WI38 (cell line): Measurements from ENCODE around the gene RRP1.

ENCODE experiments used
- H3K4me3 ChIP-seq: 2 replicates; pipeline ENCODE4 v1.5.1; 2011; ENCODE audit warnings: low read depth, mild to moderate bottlenecking, control low read depth, low read length
- TF ChIP-seq, protein P1 (sequence below): IDR thresholded peaks from 2 replicates; pipeline ENCODE4 v1.5.1; 2012; ENCODE audit warnings: low read depth, mild to moderate bottlenecking, control low read depth, low read length

Gene RRP1

DNA sequence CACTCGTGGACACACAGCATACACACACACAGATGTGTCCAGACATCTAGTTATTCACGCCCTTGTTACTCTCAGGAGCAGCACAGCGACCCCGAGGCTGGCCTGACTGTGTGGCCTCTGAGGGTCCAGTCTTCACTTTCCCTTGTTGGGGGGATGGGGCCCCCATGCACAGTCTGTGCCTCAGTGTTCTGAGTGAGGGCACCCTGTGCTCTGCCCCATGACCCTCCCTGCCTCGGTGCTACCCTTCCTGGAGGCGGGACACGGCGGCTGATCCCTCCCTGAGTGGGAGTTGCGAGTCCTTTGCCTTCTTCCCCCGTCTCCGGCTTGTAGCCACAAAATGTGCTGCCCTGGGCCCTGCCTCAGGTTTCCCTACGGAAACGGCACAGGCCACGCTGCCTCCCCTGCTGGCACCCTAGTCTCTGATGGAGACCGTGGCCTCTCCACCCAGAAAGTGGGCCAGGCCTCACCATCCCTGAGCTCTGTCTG is 21.8 kb upstream of the RRP1 start:
- no peak overlapping the region for H3K4me3 ChIP-seq
- TF ChIP-seq, protein P1, sequence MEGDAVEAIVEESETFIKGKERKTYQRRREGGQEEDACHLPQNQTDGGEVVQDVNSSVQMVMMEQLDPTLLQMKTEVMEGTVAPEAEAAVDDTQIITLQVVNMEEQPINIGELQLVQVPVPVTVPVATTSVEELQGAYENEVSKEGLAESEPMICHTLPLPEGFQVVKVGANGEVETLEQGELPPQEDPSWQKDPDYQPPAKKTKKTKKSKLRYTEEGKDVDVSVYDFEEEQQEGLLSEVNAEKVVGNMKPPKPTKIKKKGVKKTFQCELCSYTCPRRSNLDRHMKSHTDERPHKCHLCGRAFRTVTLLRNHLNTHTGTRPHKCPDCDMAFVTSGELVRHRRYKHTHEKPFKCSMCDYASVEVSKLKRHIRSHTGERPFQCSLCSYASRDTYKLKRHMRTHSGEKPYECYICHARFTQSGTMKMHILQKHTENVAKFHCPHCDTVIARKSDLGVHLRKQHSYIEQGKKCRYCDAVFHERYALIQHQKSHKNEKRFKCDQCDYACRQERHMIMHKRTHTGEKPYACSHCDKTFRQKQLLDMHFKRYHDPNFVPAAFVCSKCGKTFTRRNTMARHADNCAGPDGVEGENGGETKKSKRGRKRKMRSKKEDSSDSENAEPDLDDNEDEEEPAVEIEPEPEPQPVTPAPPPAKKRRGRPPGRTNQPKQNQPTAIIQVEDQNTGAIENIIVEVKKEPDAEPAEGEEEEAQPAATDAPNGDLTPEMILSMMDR = no peak

DNA sequence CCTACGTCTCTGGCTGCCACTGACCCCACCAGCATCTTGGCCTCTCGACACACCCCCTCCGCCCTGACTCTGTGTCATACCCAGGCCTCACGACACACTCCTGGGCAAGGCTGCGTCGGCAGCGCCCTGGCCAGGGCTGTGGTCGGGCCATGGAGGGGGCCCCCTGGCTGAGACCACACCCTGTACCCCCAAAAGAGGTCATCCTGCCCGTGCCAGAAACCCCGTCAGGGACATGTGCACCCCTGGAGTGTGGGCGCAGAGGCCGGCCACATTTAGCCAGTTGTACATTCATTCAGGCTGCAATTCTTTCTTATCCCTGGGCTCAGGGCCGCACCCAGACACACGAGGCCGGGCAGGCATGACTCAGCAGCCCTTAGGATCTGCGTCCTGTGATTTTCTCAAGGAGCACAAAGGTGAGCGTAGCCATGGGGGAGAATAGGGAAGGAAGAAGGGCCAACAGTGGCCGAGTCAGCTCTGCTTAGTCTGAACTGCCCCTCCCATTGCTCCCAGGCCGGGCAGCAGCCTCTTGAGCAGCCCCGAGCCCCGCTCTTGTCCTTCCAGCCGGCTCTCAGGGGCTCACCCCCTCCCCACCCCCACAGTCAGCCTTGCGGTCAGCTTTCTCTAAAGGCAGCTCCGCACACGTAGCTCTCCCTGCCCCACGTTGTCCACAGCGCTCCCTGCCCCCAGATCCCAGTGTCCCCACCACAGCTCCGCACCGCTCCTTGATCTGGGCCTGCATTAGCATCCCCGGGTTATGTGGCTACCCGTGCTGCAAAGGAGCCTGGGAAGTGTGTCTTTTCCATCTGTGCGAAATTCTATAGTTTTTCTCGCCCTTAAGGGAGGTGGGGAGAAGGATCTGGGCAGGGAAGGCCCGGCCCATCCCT is 21.2 kb upstream of the RRP1 start:
- H3K4me3 ChIP-seq = no peak overlapping the region
- TF ChIP-seq, protein P1 = no peak

DNA sequence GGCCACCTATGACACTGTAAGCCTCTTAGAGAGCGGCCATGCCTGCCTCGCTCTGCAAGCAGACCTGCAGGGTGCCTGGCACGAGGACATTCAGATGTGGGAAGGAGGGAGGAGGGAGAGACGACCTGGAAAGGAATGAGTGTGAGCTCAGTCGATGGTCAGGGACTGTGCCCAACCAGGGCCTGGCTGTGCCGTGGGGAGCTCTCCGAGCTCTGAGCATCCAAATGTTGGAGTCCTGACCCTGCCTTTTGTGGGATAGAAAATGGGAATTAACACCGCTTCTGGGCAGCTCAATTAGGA is 20.6 kb upstream of the RRP1 start:
- H3K4me3 ChIP-seq = no peak overlapping the region
- TF ChIP-seq, protein P1 = no peak

DNA sequence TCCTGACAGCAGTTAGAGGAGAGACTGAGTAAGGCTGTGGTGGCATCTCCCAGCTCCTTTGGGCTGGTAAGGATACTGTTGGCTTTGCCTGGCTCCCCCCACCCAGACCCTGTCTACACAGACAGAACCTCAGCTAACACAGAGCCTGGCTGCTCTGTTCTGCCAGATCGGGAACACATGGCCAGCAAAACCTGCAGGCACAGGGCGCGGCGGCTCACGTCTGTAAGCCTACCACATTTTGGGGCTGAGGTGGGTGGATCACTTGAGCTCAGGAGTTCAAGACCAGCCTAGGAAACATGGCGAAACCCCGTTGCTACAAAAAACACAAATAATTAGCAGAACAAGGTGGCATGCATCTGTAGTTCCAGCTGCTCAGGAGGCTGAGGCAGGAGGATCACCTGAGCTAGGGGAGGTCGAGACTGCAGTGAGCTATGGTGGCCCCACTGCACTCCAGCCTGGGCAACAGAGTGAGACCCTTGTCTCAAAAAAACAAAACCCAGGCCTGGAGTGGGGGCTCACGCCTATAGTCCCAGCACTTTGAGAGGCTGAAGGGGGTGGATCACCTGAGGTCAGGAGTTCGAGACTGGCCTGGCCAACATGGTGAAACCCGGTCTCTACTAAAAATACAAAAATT is 19.9 kb upstream of the RRP1 start:
- no peak overlapping the region for H3K4me3 ChIP-seq
- TF ChIP-seq, protein P1 = no peak

DNA sequence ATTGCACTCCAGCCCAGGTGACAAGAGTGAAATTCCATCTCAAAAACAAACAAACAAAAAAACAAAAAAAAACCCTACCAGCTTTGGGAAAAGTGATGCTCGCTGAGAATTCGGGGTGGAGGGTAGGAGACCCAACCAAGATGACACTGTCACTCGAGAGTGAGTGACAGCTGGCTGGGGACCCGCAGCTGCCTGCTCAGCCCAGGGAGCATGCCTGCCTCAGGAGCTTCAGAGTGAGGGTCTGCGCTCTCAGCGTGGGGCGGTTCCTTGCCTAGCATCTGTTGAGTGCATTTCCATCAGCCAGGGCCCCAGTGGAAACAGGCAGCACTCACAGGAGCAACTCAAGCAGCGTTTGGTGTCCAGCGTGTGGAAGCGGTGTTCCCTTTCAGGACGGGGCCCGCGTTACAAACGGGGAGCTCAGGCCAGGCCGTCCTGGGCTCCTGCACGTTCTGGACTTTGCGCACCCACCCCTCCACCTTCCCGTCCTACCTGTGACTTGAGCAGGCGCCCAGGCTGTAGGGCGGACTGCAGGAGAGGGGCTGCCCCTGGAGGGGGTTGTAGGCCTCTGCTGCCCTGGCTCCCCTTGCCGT is 19.2 kb upstream of the RRP1 start:
- no peak overlapping the region for H3K4me3 ChIP-seq
- TF ChIP-seq, protein P1 = no peak

DNA sequence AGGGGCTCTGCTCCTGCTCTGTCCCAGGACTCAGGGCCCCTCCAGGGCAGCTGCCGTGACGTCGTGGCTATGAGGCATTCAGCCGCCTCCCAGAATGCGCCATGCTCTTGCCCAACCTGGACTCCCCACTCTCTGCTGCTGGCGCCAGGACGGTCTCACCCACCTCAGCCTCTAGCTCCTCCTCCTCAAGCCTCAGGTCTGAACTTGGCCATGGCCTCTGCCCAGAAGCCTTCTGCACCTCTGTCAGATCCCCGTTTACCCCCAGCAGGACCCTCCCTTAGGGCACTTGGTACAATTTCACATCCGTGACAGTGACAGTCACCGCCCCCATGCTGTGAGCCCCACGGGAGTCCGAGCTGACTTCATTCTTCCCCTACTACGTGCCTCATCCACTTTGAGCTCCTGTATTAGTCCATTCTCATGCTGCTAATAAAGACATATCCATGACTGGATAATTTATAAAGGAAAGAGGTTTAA is 18.1 kb upstream of the RRP1 start:
- H3K4me3 ChIP-seq = no peak overlapping the region
- TF ChIP-seq, protein P1 = no peak
